CD14-positive monocyte (primary cell): ENCODE data around the gene PRKACA. TPM values are rescaled to one million over a fixed set of nuclear protein-coding genes. Genes with fewer than 3 reads are reported as not detected.

Experiments
- DNase-seq, 3 donors: peaks; one replicate each; pipeline ENCODE4 v3.0.0-alpha.2; 2011 to 2022
- H2AFZ ChIP-seq: 2 replicates; pipeline ENCODE4 v1.6.0; 2012; ENCODE audit warnings: mild to moderate bottlenecking, low read depth, low read length, inconsistent platforms; ENCODE audit not compliant: insufficient read depth, poor library complexity, severe bottlenecking
- H3K27ac ChIP-seq, 2 donors: 1 replicate in 1 of 2; 2 replicates in 1 of 2; pipeline ENCODE4 v1.5.1; 2012 to 2013; ENCODE audit warnings: low read length in 2 of 2, control low read depth in 1 of 2, inconsistent platforms in 1 of 2, low read depth in 1 of 2, mild to moderate bottlenecking in 1 of 2
- H3K27me3 ChIP-seq, 2 donors: one replicate each; pipeline versions ENCODE4 v1.6.0 to v1.6.1; 2011 to 2013; ENCODE audit warnings: low read length in 2 of 2; ENCODE audit not compliant: control insufficient read depth in 2 of 2, insufficient read depth in 2 of 2
- H3K36me3 ChIP-seq, 2 donors: replicated peaks in 1 of 2; 1 replicate in 1 of 2; 2 replicates in 1 of 2; pipeline versions ENCODE4 v1.5.1 to v1.6.1; 2012 to 2013; ENCODE audit warnings: low read length in 2 of 2, control low read depth in 1 of 2, inconsistent platforms in 1 of 2, mild to moderate bottlenecking in 1 of 2; ENCODE audit not compliant: insufficient read depth in 2 of 2, control insufficient read depth in 1 of 2
- H3K4me1 ChIP-seq, 2 donors: 1 replicate in 1 of 2; 2 replicates in 1 of 2; pipeline versions ENCODE4 v1.5.1 to v1.6.1; 2012 to 2013; ENCODE audit warnings: low read length in 2 of 2, control low read depth in 1 of 2, inconsistent platforms in 1 of 2, mild to moderate bottlenecking in 1 of 2, moderate library complexity in 1 of 2; ENCODE audit not compliant: insufficient read depth in 2 of 2, control insufficient read depth in 1 of 2
- H3K4me2 ChIP-seq: replicated peaks from 2 replicates; pipeline ENCODE3; 2012; ENCODE audit warnings: low read length, moderate library complexity, mild to moderate bottlenecking; ENCODE audit not compliant: poor library complexity, severe bottlenecking; ENCODE audit errors: extremely low read depth
- H3K4me3 ChIP-seq, 3 experiments: fragments of 200-600 bp in 1 of 3; sonication (generic) in 1 of 3; replicated peaks in 1 of 3; 1 replicate in 2 of 3; 2 replicates in 1 of 3; pipeline ENCODE4 v1.5.1; 2011 to 2013; ENCODE audit warnings: low read length in 3 of 3, mild to moderate bottlenecking in 3 of 3, control low read depth in 2 of 3, low read depth in 2 of 3, inconsistent platforms in 1 of 3, moderate library complexity in 1 of 3
- H3K79me2 ChIP-seq: 2 replicates; pipeline ENCODE4 v1.6.0; 2012; ENCODE audit warnings: mild to moderate bottlenecking, control low read depth, inconsistent platforms, low read length, moderate library complexity; ENCODE audit not compliant: insufficient read depth
- H3K9ac ChIP-seq: 2 replicates; pipeline ENCODE4 v1.6.0; 2017; ENCODE audit warnings: low read length, mild to moderate bottlenecking; ENCODE audit not compliant: insufficient read depth, poor library complexity, severe bottlenecking
- H3K9me3 ChIP-seq, 2 donors: replicated peaks in 1 of 2; 1 replicate in 1 of 2; 2 replicates in 1 of 2; pipeline versions ENCODE4 v1.5.1 to v1.6.1; 2012 to 2013; ENCODE audit warnings: low read length in 2 of 2, control low read depth in 1 of 2; ENCODE audit not compliant: control insufficient read depth in 1 of 2, insufficient read depth in 1 of 2
- H4K20me1 ChIP-seq: 2 replicates; pipeline ENCODE4 v1.6.0; 2012; ENCODE audit warnings: mild to moderate bottlenecking, low read length, control low read depth, moderate library complexity; ENCODE audit not compliant: insufficient read depth
- H3K27ac Mint-ChIP-seq, 7 donors: one replicate each; pipeline ENCODE4 v1.8.0; 2020; ENCODE audit warnings: mild to moderate bottlenecking in 7 of 7, mixed read lengths in 7 of 7, moderate library complexity in 6 of 7, inconsistent platforms in 2 of 7
- H3K27me3 Mint-ChIP-seq, 3 donors: one replicate each; pipeline ENCODE4 v1.8.0; 2021 to 2022; ENCODE audit warnings: low read depth in 3 of 3, mild to moderate bottlenecking in 3 of 3, mixed read lengths in 3 of 3, moderate library complexity in 3 of 3, inconsistent platforms in 1 of 3
- H3K36me3 Mint-ChIP-seq, 2 donors: one replicate each; pipeline ENCODE4 v1.8.0; 2020; ENCODE audit warnings: mixed read lengths in 2 of 2, inconsistent platforms in 1 of 2, mild to moderate bottlenecking in 1 of 2
- H3K4me1 Mint-ChIP-seq: one replicate; pipeline ENCODE4 v1.8.0; 2020; ENCODE audit warnings: mild to moderate bottlenecking, mixed read lengths
- H3K4me3 Mint-ChIP-seq, 2 donors: one replicate each; pipeline ENCODE4 v1.8.0; 2020; ENCODE audit warnings: mild to moderate bottlenecking in 2 of 2, mixed read lengths in 2 of 2, moderate library complexity in 1 of 2
- H3K9me3 Mint-ChIP-seq, 7 donors: one replicate each; pipeline ENCODE4 v1.8.0; 2020 to 2022; ENCODE audit warnings: mixed read lengths in 7 of 7, mild to moderate bottlenecking in 6 of 7, moderate library complexity in 6 of 7, inconsistent platforms in 2 of 7
- CTCF ChIP-seq: fragments of 200-600 bp; IDR thresholded peaks from one replicate; pipeline ENCODE4 v1.8.0; 2022; ENCODE audit warnings: antibody characterized with exemption, mild to moderate bottlenecking
- WGBS: methylation state at CpG from one replicate; pipeline ENCODE4 v1.1.5; 2013; ENCODE audit warnings: missing lambda C conversion rate; ENCODE audit not compliant: insufficient coverage; 5-methylcytosine and 5-hydroxymethylcytosine counted together
- intact Hi-C, 2 donors: fragments of 100-400 bp; cut with micrococcal nuclease; formaldehyde crosslinking; loops; one replicate each; pipeline versions ENCODE4 v1.15.0 to v1.15.1; 2023
- polyA minus RNA-seq: library from RNA; depleted of rRNA, polyadenylated mRNA; stranded (reverse); fragments of >200 nt; gene quantifications from 2 replicates; pipeline ENCODE4 v1.2.3, GENCODE V29; 2012
- polyA plus RNA-seq, 3 donors: library from polyadenylated mRNA; depleted of rRNA in 1 of 3; unstranded in 2 of 3; stranded (reverse) in 1 of 3; fragments of 300-500 nt in 2 of 3; fragments of >200 nt in 1 of 3; fragmentation: Illumina TruSeq in 2 of 3; gene quantifications; 1 replicate in 2 of 3; 2 replicates in 1 of 3; pipeline ENCODE4 v1.2.3, GENCODE V29; 2012 to 2021
- total RNA-seq, 12 experiments: library from RNA in 1 of 12; stranded (reverse) in 1 of 12; fragments of 120-200 nt in 1 of 12; gene quantifications; one replicate each; pipeline ENCODE4 v1.2.4 and lab custom pipeline; 2013 to 2026; ENCODE audit warnings: mixed read lengths in 6 of 12, inconsistent platforms in 1 of 12

PRKACA gene
- total RNA-seq (2013) = 46.4 TPM
- 100 to 1,000 TPM in 1 of 3 donors, 1 to 10 TPM in 2; 2.0 to 231 (median 3.8) TPM for polyA plus RNA-seq
- polyA minus RNA-seq = 93.1 and 113 TPM in 2 replicates
- total RNA-seq (lab: John Stamatoyannopoulos, UW) = 8.3 to 116 (median 26.7) reads per million in 11 experiments

GRCh38 chr19:14117668-14118164 is at the start of gene PRKACA:
Gene PRKACA (minus strand): TSS chr19:14117762. CDS start chr19:14117547, 215 bp downstream.
- Histone ChIP-seq H3K4me2 (peak within 1 kb of the TSS; percentile 99), H3K79me2 (peaks cover 68% of the 10 kb centered on the region), H3K4me1 (peaks cover 63 to 69% of the 10 kb centered on the region in 2 donors), H3K36me3 (no peaks in the 10 kb centered on the region), H4K20me1 (peaks cover 42% of the 10 kb centered on the region), H3K27me3 (no peaks in the 10 kb centered on the region), H3K9me3 (no peaks in the 10 kb centered on the region), H3K4me3 (peak within 1 kb of the TSS; percentile 88 to 99 (median 90)), H2AFZ (peak within 1 kb of the TSS; percentile 29), H3K9ac (peak within 1 kb of the TSS; percentile 95), H3K27ac (peak within 1 kb of the TSS; percentile 98 to 99)
- no peak for TF ChIP-seq CTCF
- peak within 1 kb of the TSS; percentile 100 for H3K27ac Mint-ChIP-seq
- H3K4me1 Mint-ChIP-seq = peaks cover 65% of the 10 kb centered on the region
- DNase-seq = peak; percentile 96 to 98 (median 98)
- peak within 1 kb of the TSS; percentile 91 to 96 for H3K4me3 Mint-ChIP-seq
- peaks cover 3 to 22% of the 10 kb centered on the region in 2 donors for H3K36me3 Mint-ChIP-seq
- H3K9me3 Mint-ChIP-seq = no peaks in the 10 kb centered on the region
- WGBS = under 1% methylated on average over 67 of the region's 67 CpGs
- H3K27me3 Mint-ChIP-seq = peaks cover 0 to 1% (median 0%) of the 10 kb centered on the region in 3 donors
- intact Hi-C loops = loop anchor here (2.0 to 5.0 kb wide), 3 partner anchors 35 to 115 kb away; no protein-coding TSS in a partner anchor

- H3K4me1 ChIP-seq = peaks cover 28 to 31% of the 10 kb centered on the region in 2 donors
- no peaks in the 10 kb centered on the region for H3K9me3 ChIP-seq
- H4K20me1 ChIP-seq = peaks cover 9% of the 10 kb centered on the region
- Mint-ChIP-seq H3K4me1 (peaks cover 34% of the 10 kb centered on the region), H3K9me3 (peaks cover 0 to 9% (median 5%) of the 10 kb centered on the region in 7 donors), H3K27me3 (peaks cover 7 to 19% (median 10%) of the 10 kb centered on the region in 3 donors), H3K36me3 (peaks cover 8 to 9% of the 10 kb centered on the region in 2 donors), H3K27ac (peak overlapping the region; percentile 76 to 90 (median 87)), H3K4me3 (peak overlapping the region; percentile 74 to 80)
- WGBS = no CpG with 5 or more reads among the region's 12 CpGs
- peaks cover 0 to 2% of the 10 kb centered on the region in 2 donors for H3K27me3 ChIP-seq
- TF ChIP-seq CTCF = no peak
- peak overlapping the region; percentile 64 for H2AFZ ChIP-seq
- H3K79me2 ChIP-seq = no peaks in the 10 kb centered on the region
- intact Hi-C loops = no loop called here
- no peaks in the 10 kb centered on the region for H3K36me3 ChIP-seq
- H3K4me2 ChIP-seq = peak overlapping the region; percentile 73
- peak overlapping the region in 1 of 3 experiments; percentile 70 for H3K4me3 ChIP-seq
- DNase-seq = no peak
- H3K9ac ChIP-seq = peak overlapping the region; percentile 57
- peak overlapping the region; percentile 46 to 73 for H3K27ac ChIP-seq
Observed at GRCh38 chr19:14166999-14167575, 49.5 kb upstream of the PRKACA start.
